ENCODE results near the gene KLF14.
A peak's percentile ranks its signal among the peaks of the same experiment; 100 is the strongest.
"Not testable (repeated sequence)": the region's sequence is repeated elsewhere in the genome, so short reads cannot be mapped to it uniquely, and the experiment has no call there.

KLF14 gene

DNA sequence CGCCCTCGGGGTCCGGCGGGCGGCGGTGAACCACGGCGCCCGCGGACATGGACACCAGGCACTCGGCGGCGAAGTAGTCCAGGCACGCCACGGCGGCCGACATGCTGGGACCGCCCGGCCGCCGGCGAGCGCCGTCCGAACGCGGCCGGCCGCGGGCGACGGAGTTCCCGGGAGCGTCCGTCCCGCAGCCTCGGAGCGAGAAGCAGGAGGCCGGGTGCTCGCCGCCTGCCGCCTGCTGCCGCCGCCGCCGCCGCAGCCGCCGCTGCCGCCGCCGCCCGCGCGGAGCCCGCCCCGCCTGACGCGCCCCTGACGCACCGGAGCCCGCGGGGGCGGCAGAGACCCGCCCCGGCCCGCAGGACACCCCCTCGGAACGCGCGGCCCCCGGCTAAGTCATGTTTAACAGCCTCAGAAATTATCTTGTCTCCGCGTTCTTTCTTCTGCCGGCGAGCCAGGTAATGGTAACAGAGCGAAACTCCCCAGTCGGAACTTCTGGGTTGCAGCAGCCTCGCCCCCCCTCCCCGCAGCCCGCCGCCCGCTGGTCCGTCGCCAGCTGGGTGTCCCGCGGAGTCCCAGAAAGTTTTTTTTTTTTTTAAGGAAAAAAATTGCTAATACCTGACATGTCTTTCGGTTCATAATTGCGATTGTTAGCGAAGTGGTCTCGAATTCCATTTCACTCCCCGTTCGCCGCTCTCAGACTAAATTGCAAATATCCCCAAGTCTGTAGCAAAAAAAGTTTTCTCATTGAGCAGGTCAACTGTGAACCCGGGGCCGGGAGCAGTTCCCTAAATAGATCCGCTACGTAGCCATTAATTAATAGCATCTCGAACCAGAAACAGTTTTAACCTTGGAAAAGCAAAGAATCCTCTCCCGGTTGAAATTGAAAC is at the start of gene KLF14:
Gene KLF14, minus strand, starts transcription at position 277 of the 884 bp plus-strand sequence. Its CDS starts 174 bp downstream, at position 103.
- peak; percentile 18 for DNase-seq (ENCODE audit: low spot score)

- DNase-seq (ENCODE audit: low spot score), result no peak
These were observed 47.3 kb upstream of the KLF14 start for GRCh38 chr7:130781346-130781745.

DNA sequence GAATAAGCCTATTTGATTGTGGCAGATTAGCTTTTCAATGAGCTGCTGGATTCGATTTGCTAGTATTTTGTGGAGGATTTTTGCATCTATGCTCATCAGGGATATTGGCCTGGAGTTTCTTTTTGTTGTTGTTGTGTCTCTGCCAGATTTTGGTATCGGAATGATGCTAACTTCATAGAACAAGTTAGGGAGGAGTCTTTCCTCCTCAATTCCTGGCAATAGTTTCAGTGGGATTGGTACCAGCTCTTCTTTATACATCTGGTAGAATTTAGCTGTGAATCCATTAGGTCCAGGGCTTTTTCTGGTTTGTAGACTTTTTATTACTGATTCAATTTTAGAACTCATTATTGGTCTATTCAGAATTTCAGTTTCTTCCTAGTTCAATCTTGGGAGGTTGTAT is 43.4 kb upstream of the KLF14 start:
- DNase-seq (ENCODE audit: low spot score), result no peak

DNA sequence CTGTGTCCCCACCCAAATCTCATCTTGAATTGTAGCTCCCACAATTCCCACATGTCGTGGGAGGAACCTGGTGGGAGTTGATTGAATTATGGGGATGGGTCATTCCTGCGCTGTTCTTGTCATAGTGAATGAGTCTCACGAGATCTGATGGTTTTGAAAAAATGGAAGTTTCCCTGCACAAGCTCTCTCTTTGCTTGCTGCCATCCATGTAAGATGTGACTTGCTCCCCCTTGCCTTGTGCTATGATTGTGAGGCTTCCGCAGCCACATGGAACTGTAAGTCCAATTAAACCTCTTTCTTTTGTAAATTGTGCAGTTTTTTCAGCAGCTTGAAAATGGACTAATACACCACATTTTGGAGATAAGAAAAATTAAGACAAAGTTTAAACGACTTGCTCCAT is 38.4 kb upstream of the KLF14 start:
- not testable (repeated sequence) for DNase-seq (ENCODE audit: low spot score)

DNA sequence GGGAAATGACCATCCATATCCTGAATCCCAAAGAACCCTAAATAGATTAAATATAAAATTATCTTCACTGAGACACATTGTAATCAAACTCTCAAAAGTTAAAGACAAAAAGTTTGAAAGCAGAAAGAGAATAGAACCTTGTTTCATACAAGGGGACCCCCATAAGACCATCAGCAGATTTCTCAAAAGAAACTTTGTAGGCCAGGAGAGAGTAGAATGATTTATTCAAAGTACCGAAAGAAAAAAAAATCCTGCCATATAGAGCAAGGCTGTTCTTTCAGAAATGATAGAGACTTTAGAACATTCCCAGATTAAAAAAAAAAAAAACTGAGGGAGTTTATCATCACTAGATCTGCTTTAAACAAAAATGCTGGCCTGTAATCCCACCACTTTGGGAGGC is 34.8 kb upstream of the KLF14 start:
- no peak for DNase-seq (ENCODE audit: low spot score)

DNA sequence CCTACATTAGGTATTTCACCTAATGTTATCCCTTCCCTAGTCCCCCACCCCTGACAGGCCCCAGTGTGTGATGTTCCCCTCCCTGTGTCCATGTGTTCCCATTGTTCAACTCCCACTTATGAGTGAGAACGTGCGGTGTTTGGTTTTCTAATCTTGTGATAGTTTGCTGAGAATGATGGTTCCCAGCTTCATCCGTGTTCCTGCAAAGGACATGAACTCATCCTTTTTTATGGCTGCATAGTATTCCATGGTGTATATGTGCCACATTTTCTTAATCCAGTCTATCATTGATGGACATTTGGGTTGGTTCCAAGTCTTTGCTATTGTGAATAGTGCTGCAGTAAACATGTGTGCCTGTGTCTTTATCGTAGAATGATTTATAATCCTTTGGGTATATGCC is 30.6 kb upstream of the KLF14 start:
- not testable (repeated sequence) for DNase-seq (ENCODE audit: low spot score)

GRCh38 chr7:130758429-130759056 is 24.5 kb upstream of the KLF14 start:
- peak; percentile 57 for DNase-seq (ENCODE audit: low spot score)

DNA sequence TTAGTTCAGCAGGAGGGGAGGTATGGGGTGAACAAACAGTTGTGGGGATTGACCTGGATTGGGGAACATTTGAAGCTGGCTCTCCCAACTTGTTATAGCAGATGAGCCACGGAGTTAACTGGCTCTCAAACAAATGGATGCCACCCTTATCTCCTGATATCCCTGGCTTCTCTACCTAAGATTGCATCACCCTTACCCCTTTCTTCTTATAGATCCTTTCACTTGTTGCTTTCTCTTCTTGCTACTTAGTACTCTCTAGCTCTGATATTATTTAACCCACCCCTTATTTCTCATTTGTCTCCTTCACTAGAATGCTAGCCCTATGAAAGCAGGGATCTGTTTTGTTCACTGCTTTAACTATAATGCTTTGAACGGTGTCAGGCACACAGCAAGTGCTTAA is 22.3 kb upstream of the KLF14 start:
- DNase-seq (ENCODE audit: low spot score), result no peak

- DNase-seq (ENCODE audit: low spot score), result no peak
These were observed 18.4 kb upstream of the KLF14 start for GRCh38 chr7:130752424-130752823.

DNA sequence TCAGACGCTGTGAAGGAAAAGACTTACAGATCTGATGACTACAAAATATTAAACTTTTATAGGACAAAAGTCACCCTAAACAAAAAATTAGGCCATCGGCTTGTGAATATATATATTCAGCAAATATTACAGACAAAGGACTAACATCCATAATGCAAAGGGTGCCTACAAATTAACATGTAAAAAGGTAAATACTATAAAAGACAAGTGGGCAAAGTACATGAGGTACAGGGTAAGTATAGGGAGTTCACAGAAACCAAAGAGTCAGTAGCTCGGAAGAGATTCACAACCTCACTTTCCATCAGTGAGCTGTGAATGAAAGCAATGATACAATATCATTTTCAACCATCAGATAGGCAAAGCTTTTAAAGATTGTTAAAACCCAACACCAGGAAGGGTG is 16.7 kb upstream of the KLF14 start:
- no peak for DNase-seq (ENCODE audit: low spot score)

GRCh38 chr7:130748531-130749389 is 14.8 kb upstream of the KLF14 start:
- DNase-seq (ENCODE audit: low spot score), result no peak

DNA sequence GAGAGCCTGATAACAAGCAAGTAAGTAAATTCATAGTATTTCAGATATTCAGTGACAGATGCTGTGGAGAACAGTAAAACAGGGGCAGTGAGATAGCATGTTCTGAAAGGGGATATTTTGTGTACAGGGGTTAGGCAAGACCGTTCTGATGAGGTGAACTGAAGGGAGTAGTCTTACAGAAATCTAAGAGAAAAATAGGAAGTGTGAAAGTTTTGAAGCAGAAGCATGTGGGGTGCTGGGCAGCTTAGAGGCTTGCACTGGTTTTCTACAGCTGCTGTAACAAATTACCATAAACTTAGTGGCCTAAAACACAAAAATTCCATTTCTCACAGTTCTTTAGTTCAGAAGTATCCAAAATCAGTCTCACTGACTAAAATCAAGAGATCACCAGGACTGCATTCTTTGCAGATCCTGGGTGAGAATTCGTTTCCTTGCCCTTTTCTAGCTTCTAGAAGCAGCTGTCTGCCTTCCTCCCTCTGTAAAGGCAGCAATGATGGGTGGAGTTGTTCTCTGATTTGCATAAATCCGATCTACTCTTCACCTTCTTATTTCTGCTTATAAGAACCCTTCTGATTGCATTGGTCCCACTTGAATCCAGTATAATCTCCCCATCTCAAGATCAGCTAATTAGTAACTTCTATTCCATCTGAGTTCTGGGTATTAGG is 7.5 kb upstream of the KLF14 start:
- no peak for DNase-seq (ENCODE audit: low spot score)

DNA sequence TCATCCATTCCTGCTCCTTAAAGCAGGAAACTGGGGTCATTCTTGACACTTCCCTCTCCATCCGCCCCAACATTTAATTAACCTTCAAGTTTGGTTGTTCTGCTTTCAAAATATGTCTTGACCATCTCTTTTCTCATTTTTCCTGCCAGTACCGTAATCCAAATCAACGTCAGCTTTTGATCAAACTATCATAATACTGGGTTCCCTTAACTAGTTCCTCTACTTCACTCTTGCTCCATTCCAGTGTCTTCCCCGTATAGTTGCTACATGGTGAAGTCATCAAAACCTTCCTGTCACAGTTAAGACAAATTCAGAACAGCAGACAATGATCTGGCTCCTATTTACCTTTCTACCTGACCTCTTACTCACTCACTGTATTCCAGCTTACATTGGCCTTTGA is 6.6 kb upstream of the KLF14 start:
- DNase-seq (ENCODE audit: low spot score), result no peak

GRCh38 chr7:130736298-130736900 is 2.4 kb upstream of the KLF14 start:
- DNase-seq (ENCODE audit: low spot score), result no peak

DNA sequence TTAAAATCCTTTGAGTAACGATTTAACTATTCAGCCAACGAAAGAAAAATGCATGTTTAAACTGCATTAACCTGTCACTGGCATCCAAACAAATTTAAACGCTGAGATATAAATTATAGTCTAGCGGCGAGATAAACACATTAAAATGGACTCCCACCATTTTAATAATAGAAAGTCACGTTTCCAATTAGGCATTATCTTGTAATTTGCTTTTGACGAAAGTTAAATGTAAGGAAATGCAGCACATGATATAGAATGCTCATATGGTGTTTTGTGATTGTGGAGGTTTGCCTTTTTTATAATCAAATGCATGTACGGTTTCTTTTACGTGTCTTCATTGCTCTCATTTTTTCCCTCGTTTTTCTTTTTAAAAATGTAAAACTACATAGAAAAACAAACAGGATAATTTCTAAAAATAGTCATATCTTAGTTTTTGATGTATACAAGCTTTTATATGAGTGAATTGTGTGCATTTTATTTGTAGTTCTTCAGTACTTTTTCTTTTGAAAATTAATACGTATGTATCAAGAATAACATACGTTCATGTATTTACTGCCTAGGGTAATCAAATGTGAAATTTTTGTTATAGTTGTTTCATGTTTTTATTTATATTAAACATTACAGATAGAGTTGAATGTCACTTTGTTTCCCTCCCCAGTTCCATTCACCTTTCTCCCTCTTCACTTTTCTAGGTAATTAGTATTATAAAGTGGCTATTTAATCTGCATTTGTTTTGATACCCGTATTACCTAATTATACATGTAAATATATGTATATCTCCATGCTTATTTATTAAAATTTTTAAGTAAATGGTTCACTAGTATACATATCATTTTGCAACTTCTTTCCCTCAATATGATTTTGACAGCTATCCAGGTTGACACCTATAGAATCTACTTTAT is 1.1 kb upstream of the KLF14 start:
- DNase-seq (ENCODE audit: low spot score), result no peak

- no peak for DNase-seq (ENCODE audit: low spot score)
These were observed 752 bp downstream of the KLF14 start for GRCh38 chr7:130732980-130733930.

DNA sequence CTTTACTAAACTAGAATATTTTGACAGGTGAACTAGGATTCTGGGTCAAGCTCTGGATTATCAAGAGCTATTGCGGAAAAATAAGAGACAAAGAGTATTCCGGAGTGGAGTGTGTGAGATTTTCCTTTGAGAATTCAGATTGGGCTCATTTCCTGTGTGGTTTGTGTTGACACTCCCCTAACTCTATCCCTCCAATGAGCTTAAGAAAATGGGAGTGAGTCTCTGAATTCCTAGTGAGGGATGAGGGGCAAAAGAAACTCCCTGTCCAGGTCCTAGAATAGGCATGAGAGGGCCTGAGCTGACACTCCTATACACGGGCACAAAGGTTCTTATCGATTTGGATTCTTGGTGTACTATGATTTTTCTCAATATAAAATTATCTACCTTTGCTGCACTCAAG is 10.2 kb downstream of the KLF14 start:
- DNase-seq (ENCODE audit: low spot score), result no peak

GRCh38 chr7:130721486-130722277 is 12.3 kb downstream of the KLF14 start:
- peak; percentile 55 for DNase-seq (ENCODE audit: low spot score)

GRCh38 chr7:130719541-130719940 is 14.5 kb downstream of the KLF14 start:
- no peak for DNase-seq (ENCODE audit: low spot score)
